ENCODE results near the gene AANAT.

GRCh38 chr17:76477576-76477975, 10.2 kb downstream of the AANAT start:
- TF ChIP-seq RAD21 (IDR thresholded peaks at IDR 0.05) = no peak
- no peak for TF ChIP-seq CTCF (IDR thresholded peaks at IDR 0.05; ENCODE audit: low read depth, low read length, missing input control)
- no peak for TF ChIP-seq TAF1 (conservative IDR thresholded peaks at IDR 0.05)
- TF ChIP-seq RXRA (IDR thresholded peaks at IDR 0.05) = no peak
- no peak for TF ChIP-seq ATF3 (IDR thresholded peaks at IDR 0.05)
- TF ChIP-seq FOXA1 (IDR thresholded peaks at IDR 0.05) = no peak
- TF ChIP-seq YY1 (IDR thresholded peaks at IDR 0.05) = no peak
- no peak for TF ChIP-seq JUND (IDR thresholded peaks at IDR 0.05)
- no peak for TF ChIP-seq HNF4G (IDR thresholded peaks at IDR 0.05)
- no peak for TF ChIP-seq GABPA (IDR thresholded peaks at IDR 0.05 in 1 of 2, conservative IDR thresholded peaks at IDR 0.05 in 1 of 2)
- TF ChIP-seq REST (IDR thresholded peaks at IDR 0.05) = no peak
- no peak for TF ChIP-seq MAX (IDR thresholded peaks at IDR 0.05)
- TF ChIP-seq SP1 (IDR thresholded peaks at IDR 0.05) = no peak
- TF ChIP-seq ZBTB33 (IDR thresholded peaks at IDR 0.05) = no peak

Data from liver (tissue), 3 donors.